Osteoblast (primary cell): ENCODE results near the gene C21orf91. TPM values are rescaled to one million over a fixed set of nuclear protein-coding genes. Genes with fewer than 3 reads are reported as not detected.

ENCODE experiments used
- DNase-seq: peaks from one replicate; pipeline ENCODE4 v3.0.0; 2011; ENCODE audit warnings: low spot score, mixed read lengths; ENCODE audit not compliant: insufficient read length; ENCODE audit errors: missing footprints
- H2AFZ ChIP-seq: 2 replicates; pipeline ENCODE4 v1.6.0; 2011; ENCODE audit warnings: mild to moderate bottlenecking, low read length
- H3K27ac ChIP-seq: 2 replicates; pipeline ENCODE4 v1.5.1; 2011; ENCODE audit warnings: mild to moderate bottlenecking, low read depth, low read length, moderate library complexity
- H3K27me3 ChIP-seq: 2 replicates; pipeline ENCODE4 v1.6.0; 2012; ENCODE audit warnings: mild to moderate bottlenecking, control low read depth, inconsistent platforms, low read length, moderate library complexity; ENCODE audit not compliant: insufficient read depth
- H3K36me3 ChIP-seq: 2 replicates; pipeline ENCODE4 v1.5.1; 2011; ENCODE audit warnings: mild to moderate bottlenecking, low read length, control low read depth, moderate library complexity; ENCODE audit not compliant: insufficient read depth
- H3K4me1 ChIP-seq: 2 replicates; pipeline ENCODE4 v1.5.1; 2011; ENCODE audit warnings: mild to moderate bottlenecking, low read length, control low read depth, moderate library complexity; ENCODE audit not compliant: insufficient read depth
- H3K4me2 ChIP-seq: 2 replicates; pipeline ENCODE4 v1.6.0; 2011; ENCODE audit warnings: mild to moderate bottlenecking, low read length; ENCODE audit not compliant: insufficient read depth
- H3K4me3 ChIP-seq: fragments of 200-600 bp; sonication (generic); 3 replicates; pipeline ENCODE4 v1.5.1; 2012; ENCODE audit warnings: mild to moderate bottlenecking, low read length, inconsistent platforms; ENCODE audit not compliant: insufficient read depth
- H3K79me2 ChIP-seq: 2 replicates; pipeline ENCODE4 v1.6.0; 2012; ENCODE audit warnings: mild to moderate bottlenecking, low read length, control low read depth, inconsistent platforms; ENCODE audit not compliant: insufficient read depth
- H3K9me3 ChIP-seq: 2 replicates; pipeline ENCODE4 v1.5.1; 2011; ENCODE audit warnings: low read depth, low read length, control low read depth
- H4K20me1 ChIP-seq: 2 replicates; pipeline ENCODE4 v1.6.0; 2012; ENCODE audit warnings: mild to moderate bottlenecking, low read length, control low read depth; ENCODE audit not compliant: insufficient read depth
- CTCF ChIP-seq: IDR thresholded peaks from 2 replicates; pipeline ENCODE4 v1.5.1; 2011; ENCODE audit warnings: mild to moderate bottlenecking, low read depth, low read length, moderate library complexity; ENCODE audit errors: extremely low read depth
- total RNA-seq: library from RNA; depleted of rRNA; stranded (reverse); fragments of >200 nt; gene quantifications from 2 replicates; pipeline ENCODE4 v1.2.3, GENCODE V29; 2012

The C21orf91 gene
- total RNA-seq, result 18.1 and 19.7 TPM in 2 replicates

DNA sequence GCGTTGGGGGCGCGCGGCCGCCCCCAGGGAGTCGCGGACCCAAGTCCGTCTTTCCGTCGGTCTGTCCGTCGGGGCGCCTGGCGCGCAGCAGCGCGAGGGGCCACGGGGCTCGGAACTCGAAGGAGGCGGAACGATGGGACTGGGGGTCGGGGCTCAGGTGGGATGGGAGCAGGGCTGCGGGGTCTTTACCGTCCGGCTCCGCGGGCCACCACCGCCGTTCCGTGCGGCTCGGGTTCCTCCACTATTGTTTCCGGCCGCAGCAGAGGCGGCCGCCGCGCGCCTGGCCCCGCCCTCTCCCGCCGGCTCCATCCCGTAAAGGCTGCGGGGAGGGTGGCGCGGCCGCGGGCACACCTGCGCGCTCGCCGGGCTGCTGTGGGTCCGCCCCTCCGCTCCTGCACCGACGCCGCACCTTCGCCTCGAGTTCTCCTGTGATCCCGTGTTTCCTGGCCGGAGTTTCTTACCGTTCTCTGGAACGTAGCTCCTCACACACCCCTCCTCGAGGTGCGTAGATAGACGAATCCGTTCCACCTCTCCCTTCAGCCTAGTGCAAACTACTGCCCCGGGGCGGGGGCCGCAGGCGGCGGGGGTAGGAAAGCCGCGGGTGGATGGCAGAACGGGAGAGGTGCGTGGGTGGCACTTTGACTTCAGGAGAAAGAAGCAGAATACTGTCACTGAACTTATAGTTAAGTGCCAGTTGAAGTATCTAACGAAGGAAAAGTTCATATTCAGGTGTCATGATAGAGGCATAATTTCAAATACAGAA lies at the start of gene C21orf91:
C21orf91 (minus strand) TSS at position 243 of the 763 bp plus-strand sequence. CDS start 1,038 bp downstream, outside the sequence.
- peak; percentile 97 for DNase-seq
- Histone ChIP-seq H3K36me3 (peaks cover 5% of the 10 kb centered on the region), H2AFZ (peak within 1 kb of the TSS; percentile 96), H3K9me3 (no peaks in the 10 kb centered on the region), H4K20me1 (peaks cover 3% of the 10 kb centered on the region), H3K27ac (peak within 1 kb of the TSS; percentile 95), H3K4me1 (peaks cover 11% of the 10 kb centered on the region), H3K79me2 (peaks cover 14% of the 10 kb centered on the region), H3K4me2 (peak within 1 kb of the TSS; percentile 96), H3K4me3 (peak within 1 kb of the TSS; percentile 91), H3K27me3 (no peaks in the 10 kb centered on the region)
- TF ChIP-seq CTCF, result no peak

DNA sequence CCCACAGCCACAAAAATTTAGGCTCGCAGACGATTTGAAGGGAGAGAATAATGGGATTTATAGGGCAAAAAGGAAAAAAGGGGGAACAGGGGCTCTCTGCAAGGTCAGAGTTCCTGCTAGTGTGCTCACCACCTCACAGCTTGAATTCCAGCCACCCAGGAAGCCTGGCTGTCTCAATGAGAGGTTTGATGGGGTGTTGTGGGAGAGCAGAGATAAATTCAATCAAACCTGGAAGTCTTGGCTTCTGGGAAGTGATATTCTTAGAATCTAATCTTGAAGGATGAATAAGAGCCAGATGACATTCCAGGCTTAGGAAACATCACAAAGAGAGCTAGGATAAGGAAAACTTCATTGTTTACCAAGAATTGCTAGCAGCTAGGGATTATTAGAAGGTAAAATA lies 47.4 kb upstream of the C21orf91 start:
- H3K27me3 ChIP-seq, result no peaks in the 10 kb centered on the region
- H3K79me2 ChIP-seq, result no peaks in the 10 kb centered on the region
- no peaks in the 10 kb centered on the region for H3K9me3 ChIP-seq
- no peak overlapping the region for H3K4me3 ChIP-seq
- DNase-seq, result no peak
- no peak for TF ChIP-seq CTCF
- no peak overlapping the region for H3K27ac ChIP-seq
- no peaks in the 10 kb centered on the region for H3K4me1 ChIP-seq
- H3K36me3 ChIP-seq, result no peaks in the 10 kb centered on the region
- H3K4me2 ChIP-seq, result no peak overlapping the region
- no peak overlapping the region for H2AFZ ChIP-seq
- H4K20me1 ChIP-seq, result no peaks in the 10 kb centered on the region

- H3K4me3 ChIP-seq, result no peak overlapping the region
- H4K20me1 ChIP-seq, result no peaks in the 10 kb centered on the region
- TF ChIP-seq CTCF, result no peak
- H3K36me3 ChIP-seq, result no peaks in the 10 kb centered on the region
- DNase-seq, result no peak
- H3K4me2 ChIP-seq, result no peak overlapping the region
- no peak overlapping the region for H2AFZ ChIP-seq
- H3K9me3 ChIP-seq, result no peaks in the 10 kb centered on the region
- H3K27me3 ChIP-seq, result no peaks in the 10 kb centered on the region
- H3K4me1 ChIP-seq, result no peaks in the 10 kb centered on the region
- H3K79me2 ChIP-seq, result no peaks in the 10 kb centered on the region
- no peak overlapping the region for H3K27ac ChIP-seq
These were observed 40.5 kb upstream of the C21orf91 start for GRCh38 chr21:17859661-17860060.

DNA sequence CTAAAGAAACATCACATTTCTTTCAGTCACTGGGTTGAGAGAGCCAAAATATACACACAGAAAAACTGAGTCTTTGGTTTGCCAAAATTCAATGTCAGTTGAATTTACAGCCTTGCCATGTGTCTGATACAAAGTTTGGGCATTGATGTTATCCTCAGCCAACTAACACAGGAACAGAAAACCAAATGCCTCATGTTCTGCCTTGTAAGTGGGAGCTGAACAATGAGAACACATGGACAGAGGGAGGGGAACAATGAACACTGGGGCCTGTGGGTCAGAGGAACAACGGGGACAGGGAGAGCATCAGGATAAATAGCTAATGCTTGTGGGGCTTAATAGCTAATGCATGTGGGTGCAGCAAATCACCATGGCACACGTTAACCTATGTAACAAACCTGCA lies 39.6 kb upstream of the C21orf91 start:
- no peaks in the 10 kb centered on the region for H4K20me1 ChIP-seq
- no peaks in the 10 kb centered on the region for H3K36me3 ChIP-seq
- no peaks in the 10 kb centered on the region for H3K27me3 ChIP-seq
- H3K27ac ChIP-seq, result no peak overlapping the region
- no peak overlapping the region for H3K4me2 ChIP-seq
- DNase-seq, result no peak
- H3K4me3 ChIP-seq, result no peak overlapping the region
- H3K9me3 ChIP-seq, result no peaks in the 10 kb centered on the region
- no peaks in the 10 kb centered on the region for H3K79me2 ChIP-seq
- no peaks in the 10 kb centered on the region for H3K4me1 ChIP-seq
- no peak for TF ChIP-seq CTCF
- no peak overlapping the region for H2AFZ ChIP-seq
